Neural cell (in vitro differentiated cells): Measurements from ENCODE around the gene CC2D2B. TPM values are rescaled to one million over a fixed set of nuclear protein-coding genes. Genes with fewer than 3 reads are reported as not detected.

Source experiments
- H2AFZ ChIP-seq: fragments of 200-600, 300-800 bp; sonication (generic), shearing (Covaris generic); 2 replicates; pipeline ENCODE4 v1.6.0; 2014; ENCODE audit warnings: low read depth, mild to moderate bottlenecking, antibody characterized with exemption, low read length, moderate library complexity
- H3F3A ChIP-seq: fragments of 200-600 bp; shearing (Covaris generic); 2 replicates; pipeline ENCODE4 v1.6.1; 2016; ENCODE audit warnings: mild to moderate bottlenecking, moderate library complexity, mixed read lengths, antibody characterized with exemption, low read length; ENCODE audit not compliant: insufficient read depth, poor library complexity, severe bottlenecking
- H3K27ac ChIP-seq: fragments of 200-600, 300-800 bp; sonication (generic), shearing (Covaris generic); 2 replicates; pipeline ENCODE4 v1.5.1; 2014; ENCODE audit warnings: mild to moderate bottlenecking, low read length, moderate library complexity
- H3K27me3 ChIP-seq: fragments of 300-800, 200-600 bp; sonication (generic), shearing (Covaris generic); 2 replicates; pipeline ENCODE4 v1.6.0; 2014; ENCODE audit warnings: mild to moderate bottlenecking, low read depth, low read length, moderate library complexity; ENCODE audit not compliant: insufficient read depth
- H3K36me3 ChIP-seq: fragments of 300-800, 200-600 bp; sonication (generic), shearing (Covaris generic); 2 replicates; pipeline ENCODE4 v1.5.1; 2014; ENCODE audit warnings: mild to moderate bottlenecking, antibody characterized with exemption, low read length, moderate library complexity; ENCODE audit not compliant: insufficient read depth
- H3K4me2 ChIP-seq: fragments of 300-800, 200-600 bp; sonication (generic), shearing (Covaris generic); 2 replicates; pipeline ENCODE4 v1.6.0; 2014; ENCODE audit warnings: mild to moderate bottlenecking, low read length
- H3K4me3 ChIP-seq: fragments of 300-800, 200-600 bp; sonication (generic), shearing (Covaris generic); 2 replicates; pipeline ENCODE4 v1.5.1; 2014; ENCODE audit warnings: mild to moderate bottlenecking, low read length, moderate library complexity
- H3K79me2 ChIP-seq: fragments of 200-600 bp; shearing (Covaris generic); replicated peaks from 2 replicates; pipeline ENCODE4 v1.6.0; 2014; ENCODE audit warnings: mild to moderate bottlenecking, low read length, moderate library complexity; ENCODE audit not compliant: insufficient read depth
- H3K9ac ChIP-seq: fragments of 300-800, 200-600 bp; sonication (generic), shearing (Covaris generic); 2 replicates; pipeline ENCODE4 v1.6.1; 2016; ENCODE audit warnings: mild to moderate bottlenecking, low read length, mixed read lengths
- H3K9me2 ChIP-seq: fragments of 200-600 bp; shearing (Covaris generic); 2 replicates; pipeline ENCODE4 v1.6.1; 2016; ENCODE audit warnings: mild to moderate bottlenecking, low read length, mixed read lengths; ENCODE audit not compliant: insufficient read depth
- H3K9me3 ChIP-seq: fragments of 200-600, 300-800 bp; sonication (generic), shearing (Covaris generic); 2 replicates; pipeline ENCODE4 v1.6.1; 2016; ENCODE audit warnings: mild to moderate bottlenecking, mixed run types, low read length, moderate library complexity, mixed read lengths
- H4K20me1 ChIP-seq: fragments of 200-600 bp; shearing (Covaris generic); 2 replicates; pipeline ENCODE4 v1.6.1; 2016; ENCODE audit warnings: mild to moderate bottlenecking, mixed run types; ENCODE audit not compliant: insufficient read depth
- EP300 ChIP-seq: fragments of 450-650 bp; conservative IDR thresholded peaks from 2 replicates; pipeline ENCODE4 v1.6.1; 2014; ENCODE audit warnings: antibody characterized with exemption, mild to moderate bottlenecking, moderate library complexity; ENCODE audit not compliant: poor library complexity, severe bottlenecking
- EZH2 ChIP-seq: fragments of 200-600, 300-800 bp; shearing (Covaris generic), sonication (generic); IDR thresholded peaks from 2 replicates; pipeline ENCODE4 v1.6.1; 2014; ENCODE audit warnings: antibody characterized with exemption, low read length, borderline replicate concordance, mild to moderate bottlenecking; ENCODE audit not compliant: insufficient read depth, poor library complexity, severe bottlenecking
- MXI1 ChIP-seq: fragments of 450-650 bp; conservative IDR thresholded peaks from 2 replicates; pipeline ENCODE4 v1.6.1; 2014; ENCODE audit warnings: antibody characterized with exemption, mild to moderate bottlenecking; ENCODE audit not compliant: poor library complexity, severe bottlenecking
- POLR2AphosphoS5 ChIP-seq: IDR thresholded peaks from 2 replicates; pipeline ENCODE4 v1.6.1; 2012
- RAD21 ChIP-seq: fragments of 450-650 bp; conservative IDR thresholded peaks from 2 replicates; pipeline ENCODE4 v1.6.1; 2014; ENCODE audit warnings: antibody characterized with exemption, mild to moderate bottlenecking, moderate library complexity
- SMC3 ChIP-seq: fragments of 450-650 bp; conservative IDR thresholded peaks from 2 replicates; pipeline ENCODE4 v1.6.1; 2014; ENCODE audit warnings: antibody characterized with exemption, mild to moderate bottlenecking, moderate library complexity; ENCODE audit not compliant: poor library complexity
- TAF1 ChIP-seq: IDR thresholded peaks from 2 replicates; pipeline ENCODE4 v1.6.1; 2012; ENCODE audit warnings: low read depth
- polyA plus RNA-seq: library from polyadenylated mRNA; depleted of rRNA; stranded (reverse); fragments of >200 nt; gene quantifications from 2 replicates; pipeline ENCODE4 v1.2.3, GENCODE V29; 2014
- TF ChIP-seq, protein P1 (sequence below): IDR thresholded peaks from 2 replicates; pipeline ENCODE4 v1.6.1; 2012; ENCODE audit warnings: borderline replicate concordance
- TF ChIP-seq, protein P2 (sequence below): fragments of 450-650 bp; IDR thresholded peaks from 2 replicates; pipeline ENCODE4 v1.5.1; 2014; ENCODE audit warnings: antibody characterized with exemption, mild to moderate bottlenecking, moderate library complexity; ENCODE audit not compliant: poor library complexity, severe bottlenecking

The CC2D2B gene
- polyA plus RNA-seq, 1 donor from 2014 or later = 0.61 TPM

DNA sequence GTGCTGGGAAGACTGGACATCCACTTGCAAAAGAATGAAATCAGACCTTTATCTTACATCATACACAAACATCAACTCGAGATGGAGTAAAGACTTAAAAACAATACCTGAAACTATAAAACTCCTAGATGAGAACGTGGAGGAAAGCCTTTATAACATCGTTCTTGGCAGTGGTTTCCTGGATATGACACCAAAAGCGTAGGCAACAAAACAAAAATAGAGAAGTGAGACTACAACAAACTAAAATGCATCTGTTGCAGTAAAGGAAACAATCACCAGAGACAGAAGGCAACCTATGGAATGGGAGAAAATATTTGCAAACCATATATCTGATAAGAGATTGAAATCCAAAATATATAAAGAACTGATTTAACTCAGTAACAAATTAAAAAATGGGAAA lies 33.3 kb downstream of the CC2D2B start:
- Histone ChIP-seq H3K27me3 (no peaks in the 10 kb centered on the region), H3K4me3 (no peak overlapping the region), H4K20me1 (no peaks in the 10 kb centered on the region), H3F3A (no peaks in the 10 kb centered on the region), H3K9ac (no peak overlapping the region), H3K79me2 (no peaks in the 10 kb centered on the region), H3K27ac (no peak overlapping the region), H3K36me3 (no peaks in the 10 kb centered on the region), H3K9me2 (no peaks in the 10 kb centered on the region), H3K9me3 (no peaks in the 10 kb centered on the region), H3K4me2 (no peak overlapping the region), H2AFZ (no peak overlapping the region)
- TF ChIP-seq RAD21 = no peak

DNA sequence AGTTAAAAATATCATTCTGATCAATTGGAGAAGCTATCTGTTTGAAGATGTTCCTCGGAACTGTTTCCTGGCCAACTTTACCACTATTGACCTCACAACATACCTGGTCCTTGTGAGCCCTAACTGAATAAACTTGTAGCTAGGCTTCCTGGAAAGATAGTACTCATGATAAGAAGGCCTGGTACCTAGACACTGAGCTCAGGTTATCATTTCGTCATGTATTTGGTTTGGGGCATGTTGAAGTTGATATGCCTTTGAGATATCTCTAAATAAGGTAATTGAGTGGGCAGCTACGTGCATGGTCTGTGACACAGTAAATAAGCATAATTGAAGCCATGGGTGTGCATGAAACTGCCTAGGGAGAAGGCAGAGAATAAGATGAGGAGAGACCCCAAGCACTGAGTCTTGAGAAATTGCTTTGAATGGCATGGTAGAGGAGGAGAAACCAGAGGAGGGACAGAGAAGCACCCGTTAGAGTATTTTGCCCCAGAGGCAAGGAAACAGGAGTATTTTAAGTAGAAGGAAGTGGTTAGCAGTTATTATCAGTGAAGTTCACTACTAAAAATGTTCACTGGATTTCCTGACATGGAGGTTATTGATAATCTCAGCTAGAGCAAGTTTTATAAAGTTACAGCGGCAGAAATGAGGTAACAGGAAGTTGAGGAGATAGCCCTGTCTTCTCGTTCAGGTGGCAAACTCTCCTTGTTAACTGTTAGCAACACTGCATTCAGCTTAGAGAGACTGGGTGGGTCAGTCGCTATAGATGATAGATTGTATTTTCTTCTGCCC lies 55.6 kb downstream of the CC2D2B start:
- H2AFZ ChIP-seq = no peak overlapping the region
- H3K36me3 ChIP-seq = no peaks in the 10 kb centered on the region

More for the DNA sequence above, 55.6 kb downstream of the CC2D2B start:
- Histone ChIP-seq H3F3A (no peaks in the 10 kb centered on the region), H3K4me3 (no peak overlapping the region), H3K9ac (no peak overlapping the region), H3K27me3 (no peaks in the 10 kb centered on the region), H4K20me1 (no peaks in the 10 kb centered on the region), H3K27ac (no peak overlapping the region), H3K9me3 (no peaks in the 10 kb centered on the region), H3K4me2 (no peak overlapping the region), H3K9me2 (no peaks in the 10 kb centered on the region), H3K79me2 (no peaks in the 10 kb centered on the region)
- TF ChIP-seq POLR2AphosphoS5 (no peak), SMC3 (no peak), MXI1 (no peak), TAF1 (no peak), EZH2 (no peak), RAD21 (no peak), EP300 (no peak)
- TF ChIP-seq, protein P1, sequence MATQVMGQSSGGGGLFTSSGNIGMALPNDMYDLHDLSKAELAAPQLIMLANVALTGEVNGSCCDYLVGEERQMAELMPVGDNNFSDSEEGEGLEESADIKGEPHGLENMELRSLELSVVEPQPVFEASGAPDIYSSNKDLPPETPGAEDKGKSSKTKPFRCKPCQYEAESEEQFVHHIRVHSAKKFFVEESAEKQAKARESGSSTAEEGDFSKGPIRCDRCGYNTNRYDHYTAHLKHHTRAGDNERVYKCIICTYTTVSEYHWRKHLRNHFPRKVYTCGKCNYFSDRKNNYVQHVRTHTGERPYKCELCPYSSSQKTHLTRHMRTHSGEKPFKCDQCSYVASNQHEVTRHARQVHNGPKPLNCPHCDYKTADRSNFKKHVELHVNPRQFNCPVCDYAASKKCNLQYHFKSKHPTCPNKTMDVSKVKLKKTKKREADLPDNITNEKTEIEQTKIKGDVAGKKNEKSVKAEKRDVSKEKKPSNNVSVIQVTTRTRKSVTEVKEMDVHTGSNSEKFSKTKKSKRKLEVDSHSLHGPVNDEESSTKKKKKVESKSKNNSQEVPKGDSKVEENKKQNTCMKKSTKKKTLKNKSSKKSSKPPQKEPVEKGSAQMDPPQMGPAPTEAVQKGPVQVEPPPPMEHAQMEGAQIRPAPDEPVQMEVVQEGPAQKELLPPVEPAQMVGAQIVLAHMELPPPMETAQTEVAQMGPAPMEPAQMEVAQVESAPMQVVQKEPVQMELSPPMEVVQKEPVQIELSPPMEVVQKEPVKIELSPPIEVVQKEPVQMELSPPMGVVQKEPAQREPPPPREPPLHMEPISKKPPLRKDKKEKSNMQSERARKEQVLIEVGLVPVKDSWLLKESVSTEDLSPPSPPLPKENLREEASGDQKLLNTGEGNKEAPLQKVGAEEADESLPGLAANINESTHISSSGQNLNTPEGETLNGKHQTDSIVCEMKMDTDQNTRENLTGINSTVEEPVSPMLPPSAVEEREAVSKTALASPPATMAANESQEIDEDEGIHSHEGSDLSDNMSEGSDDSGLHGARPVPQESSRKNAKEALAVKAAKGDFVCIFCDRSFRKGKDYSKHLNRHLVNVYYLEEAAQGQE = no peak
- TF ChIP-seq, protein P2, sequence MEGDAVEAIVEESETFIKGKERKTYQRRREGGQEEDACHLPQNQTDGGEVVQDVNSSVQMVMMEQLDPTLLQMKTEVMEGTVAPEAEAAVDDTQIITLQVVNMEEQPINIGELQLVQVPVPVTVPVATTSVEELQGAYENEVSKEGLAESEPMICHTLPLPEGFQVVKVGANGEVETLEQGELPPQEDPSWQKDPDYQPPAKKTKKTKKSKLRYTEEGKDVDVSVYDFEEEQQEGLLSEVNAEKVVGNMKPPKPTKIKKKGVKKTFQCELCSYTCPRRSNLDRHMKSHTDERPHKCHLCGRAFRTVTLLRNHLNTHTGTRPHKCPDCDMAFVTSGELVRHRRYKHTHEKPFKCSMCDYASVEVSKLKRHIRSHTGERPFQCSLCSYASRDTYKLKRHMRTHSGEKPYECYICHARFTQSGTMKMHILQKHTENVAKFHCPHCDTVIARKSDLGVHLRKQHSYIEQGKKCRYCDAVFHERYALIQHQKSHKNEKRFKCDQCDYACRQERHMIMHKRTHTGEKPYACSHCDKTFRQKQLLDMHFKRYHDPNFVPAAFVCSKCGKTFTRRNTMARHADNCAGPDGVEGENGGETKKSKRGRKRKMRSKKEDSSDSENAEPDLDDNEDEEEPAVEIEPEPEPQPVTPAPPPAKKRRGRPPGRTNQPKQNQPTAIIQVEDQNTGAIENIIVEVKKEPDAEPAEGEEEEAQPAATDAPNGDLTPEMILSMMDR = no peak
